Measurements from ENCODE around the gene IRF9. TPM values are rescaled to one million over a fixed set of nuclear protein-coding genes. Genes with fewer than 3 reads are reported as not detected.

The IRF9 gene
- polyA plus RNA-seq, 1 experiment = 48.4 TPM

- CTCF ChIA-PET = no interaction called here
- TF ChIP-seq, protein P1, sequence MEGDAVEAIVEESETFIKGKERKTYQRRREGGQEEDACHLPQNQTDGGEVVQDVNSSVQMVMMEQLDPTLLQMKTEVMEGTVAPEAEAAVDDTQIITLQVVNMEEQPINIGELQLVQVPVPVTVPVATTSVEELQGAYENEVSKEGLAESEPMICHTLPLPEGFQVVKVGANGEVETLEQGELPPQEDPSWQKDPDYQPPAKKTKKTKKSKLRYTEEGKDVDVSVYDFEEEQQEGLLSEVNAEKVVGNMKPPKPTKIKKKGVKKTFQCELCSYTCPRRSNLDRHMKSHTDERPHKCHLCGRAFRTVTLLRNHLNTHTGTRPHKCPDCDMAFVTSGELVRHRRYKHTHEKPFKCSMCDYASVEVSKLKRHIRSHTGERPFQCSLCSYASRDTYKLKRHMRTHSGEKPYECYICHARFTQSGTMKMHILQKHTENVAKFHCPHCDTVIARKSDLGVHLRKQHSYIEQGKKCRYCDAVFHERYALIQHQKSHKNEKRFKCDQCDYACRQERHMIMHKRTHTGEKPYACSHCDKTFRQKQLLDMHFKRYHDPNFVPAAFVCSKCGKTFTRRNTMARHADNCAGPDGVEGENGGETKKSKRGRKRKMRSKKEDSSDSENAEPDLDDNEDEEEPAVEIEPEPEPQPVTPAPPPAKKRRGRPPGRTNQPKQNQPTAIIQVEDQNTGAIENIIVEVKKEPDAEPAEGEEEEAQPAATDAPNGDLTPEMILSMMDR (IDR thresholded peaks at IDR 0.05; ENCODE audit: low read depth, low read length) = no peak
- H3K27me3 ChIP-seq (ENCODE audit: control insufficient read depth, insufficient read depth, low read length) = no peaks in the 10 kb centered on the region
- H3K9me3 ChIP-seq (ENCODE audit: control insufficient read depth, insufficient read depth, low read length) = no peaks in the 10 kb centered on the region
- H3K27ac ChIP-seq (ENCODE audit: low read depth, low read length) = no peak overlapping the region
- DNase-seq (ENCODE audit: low read depth, low spot score) = no peak
- POLR2A ChIA-PET = no interaction called here
- H3K4me3 ChIP-seq (ENCODE audit: low read depth, low read length) = no peak overlapping the region
These were observed 28.9 kb upstream of the IRF9 start for GRCh38 chr14:24132061-24132685.

DNA sequence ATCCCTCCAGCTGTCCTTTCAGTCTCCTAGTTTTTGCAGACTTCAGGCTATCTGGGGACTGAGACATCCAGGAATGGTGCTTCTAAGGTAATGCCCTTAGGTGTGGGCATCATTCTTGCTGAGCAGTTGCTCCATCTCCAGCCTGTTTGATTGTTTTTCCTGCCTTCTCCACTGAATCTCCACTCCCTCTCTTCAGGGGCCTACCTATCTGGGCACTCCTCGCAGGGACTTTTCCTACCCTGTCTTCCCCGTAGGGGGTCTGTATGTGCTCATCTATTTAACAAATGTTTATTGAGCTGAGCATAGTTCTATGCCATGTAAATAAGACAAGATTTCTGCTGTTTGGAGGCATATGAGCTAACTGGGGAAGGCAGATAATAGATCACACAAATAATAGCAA, 28.1 kb upstream of the IRF9 start:
- TF ChIP-seq, protein P1 (IDR thresholded peaks at IDR 0.05; ENCODE audit: low read depth, low read length) = no peak
- POLR2A ChIA-PET = interaction anchor here (0.7 kb wide), 1 partner anchor 13 kb away, joined by 4 read pairs; the partner anchor contains the start of gene PSME2
- H3K4me3 ChIP-seq (ENCODE audit: low read depth, low read length) = no peak overlapping the region
- no peak for DNase-seq (ENCODE audit: low read depth, low spot score)
- H3K9me3 ChIP-seq (ENCODE audit: control insufficient read depth, insufficient read depth, low read length) = no peaks in the 10 kb centered on the region
- H3K27ac ChIP-seq (ENCODE audit: low read depth, low read length) = no peak overlapping the region
- CTCF ChIA-PET = interaction anchor here (0.9 kb wide), 1 partner anchor 28 kb away, joined by 9 read pairs; the partner anchor contains the start of gene IRF9
- H3K27me3 ChIP-seq (ENCODE audit: control insufficient read depth, insufficient read depth, low read length) = no peaks in the 10 kb centered on the region

DNA sequence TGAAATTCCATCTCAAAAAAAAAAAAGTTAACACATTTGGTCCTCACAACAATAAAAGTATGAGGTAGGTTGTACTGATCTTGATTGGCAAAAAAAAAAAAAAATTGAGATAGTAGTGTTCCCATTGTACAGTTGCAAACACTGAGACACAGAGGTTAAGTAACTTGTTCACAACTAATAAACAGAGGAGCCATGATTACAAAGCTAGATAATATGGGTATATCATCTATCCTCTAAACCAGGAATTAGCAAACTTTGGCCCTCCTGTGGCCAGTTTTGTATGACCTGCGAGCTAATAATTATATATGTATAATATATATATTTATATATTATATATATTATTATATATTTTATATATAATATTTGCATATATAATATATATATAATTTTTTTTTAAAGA, 27.3 kb upstream of the IRF9 start:
- ChIA-PET CTCF (interaction anchor here (0.5 to 0.9 kb wide), 2 partner anchors 28 to 95 kb away, joined by 3 to 9 read pairs; partner anchors contain the start of gene IRF9), POLR2A (interaction anchor here (0.7 kb wide), 1 partner anchor 13 kb away, joined by 4 read pairs; the partner anchor contains the start of gene PSME2)
- no peak overlapping the region for H3K4me3 ChIP-seq (ENCODE audit: low read depth, low read length)

DNA sequence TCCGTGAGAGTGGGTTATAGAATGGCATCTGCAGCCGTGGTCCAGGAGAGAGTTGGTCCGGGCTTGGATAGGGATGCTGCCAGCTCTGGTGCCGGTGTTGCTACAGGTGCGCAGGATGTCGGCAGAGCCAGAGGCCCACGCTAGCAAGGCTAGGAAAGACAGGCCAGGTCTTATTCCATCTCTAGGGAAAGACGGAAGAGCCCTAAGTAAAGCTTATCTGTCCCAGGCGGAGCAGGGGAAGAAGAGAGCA, 25.6 kb upstream of the IRF9 start:
- Histone ChIP-seq H3K27me3 (ENCODE audit: control insufficient read depth, insufficient read depth, low read length) (no peaks in the 10 kb centered on the region), H3K27ac (ENCODE audit: low read depth, low read length) (no peak overlapping the region), H3K9me3 (ENCODE audit: control insufficient read depth, insufficient read depth, low read length) (no peaks in the 10 kb centered on the region), H3K4me3 (ENCODE audit: low read depth, low read length) (peak overlapping the region; percentile 80)
- CTCF ChIA-PET = interaction anchor here (0.6 to 2.4 kb wide), 4 partner anchors 20 to 124 kb away, joined by 3 to 11 read pairs (median 4); partner anchors contain the start of gene IRF9
- TF ChIP-seq, protein P1 (IDR thresholded peaks at IDR 0.05; ENCODE audit: low read depth, low read length) = no peak
- no peak for DNase-seq (ENCODE audit: low read depth, low spot score)
- POLR2A ChIA-PET = interaction anchor here (0.5 to 1.7 kb wide), 4 partner anchors 21 to 78 kb away, joined by 3 to 12 read pairs (median 4); partner anchors contain the start of genes CHMP4A, DCAF11, IRF9 and NRL

More for the DNA sequence above, 27.3 kb upstream of the IRF9 start:
- Histone ChIP-seq H3K27ac (ENCODE audit: low read depth, low read length) (no peak overlapping the region), H3K9me3 (ENCODE audit: control insufficient read depth, insufficient read depth, low read length) (no peaks in the 10 kb centered on the region), H3K27me3 (ENCODE audit: control insufficient read depth, insufficient read depth, low read length) (no peaks in the 10 kb centered on the region)
- no peak for DNase-seq (ENCODE audit: low read depth, low spot score)
- TF ChIP-seq, protein P1 (IDR thresholded peaks at IDR 0.05; ENCODE audit: low read depth, low read length) = no peak

Measured in AG04450 (cell line).